ENCODE measurements around the gene FYB2. TPM values are rescaled to one million over a fixed set of nuclear protein-coding genes. Genes with fewer than 3 reads are reported as not detected.

FYB2 gene
- polyA plus RNA-seq, 4 donors: 0.70 to 1.4 (median 1.2) TPM

Other genes with a start within 250 kb of the FYB2 start
- 100 to 1,000 TPM; 109 to 128 (median 119) TPM for gene PLPP3, start 239.8 kb downstream of the FYB2 start, polyA plus RNA-seq (ENCODE audit: insufficient read length in 4 of 4)
- gene PRKAA2, start 174.1 kb downstream of the FYB2 start, polyA plus RNA-seq (ENCODE audit: insufficient read length in 4 of 4): 10 to 100 TPM; 12.7 to 24.0 (median 15.5) TPM
- under 1 TPM in 2 of 4 donors, not detected in 2; 0.06 to 0.59 TPM for gene C8A, start 35.4 kb upstream of the FYB2 start, polyA plus RNA-seq (ENCODE audit: insufficient read length in 4 of 4)
- gene C8B, start 146.6 kb upstream of the FYB2 start, polyA plus RNA-seq (ENCODE audit: insufficient read length in 4 of 4): 1 to 10 TPM in 1 of 4 donors, under 1 TPM in 1, not detected in 2; 0.22 to 1.4 TPM

Data from left renal cortex interstitium (tissue), 4 donors.